ENCODE data around the gene DNAJB13. TPM values are rescaled to one million over a fixed set of nuclear protein-coding genes. Genes with fewer than 3 reads are reported as not detected.

Gene DNAJB13
- total RNA-seq, 4 donors from 2014 or later, result not detected

- Histone ChIP-seq H3K36me3 (peaks cover 8% of the 10 kb centered on the region), H3K4me1 (peaks cover 34% of the 10 kb centered on the region), H3K27ac (no peak overlapping the region), H3K9me3 (no peaks in the 10 kb centered on the region), H3K4me3 (no peak overlapping the region), H3K27me3 (no peaks in the 10 kb centered on the region)
- WGBS, result 76% methylated on average over 4 of the region's 4 CpGs
- no peak for DNase-seq (ENCODE audit: low spot score in 2 of 2)
- TF ChIP-seq POLR2A (IDR thresholded peaks at IDR 0.05) (no peak), POLR2AphosphoS5 (IDR thresholded peaks at IDR 0.05) (no peak), CTCF (IDR thresholded peaks at IDR 0.05) (no peak), EP300 (IDR thresholded peaks at IDR 0.05) (no peak)
Observed at GRCh38 chr11:74019860-74020259, 69.0 kb downstream of the DNAJB13 start.

Other genes starting within 250 kb of the DNAJB13 start
- gene RAB6A, start 190.0 kb upstream of the DNAJB13 start, total RNA-seq, result 100 to 1,000 TPM in 3 of 4 donors, 10 to 100 TPM in 1; 89.7 to 182 (median 113) TPM
- gene MRPL48, start 163.2 kb upstream of the DNAJB13 start, total RNA-seq, result 10 to 100 TPM; 10.5 to 24.4 (median 15.4) TPM
- gene COA4, start 74.2 kb upstream of the DNAJB13 start, total RNA-seq, result 10 to 100 TPM; 49.4 to 63.9 (median 57.2) TPM
- gene PAAF1, start 74.0 kb upstream of the DNAJB13 start, total RNA-seq, result 10 to 100 TPM; 10.7 to 15.4 (median 13.7) TPM
- gene UCP2, start 31.8 kb downstream of the DNAJB13 start, total RNA-seq, result 10 to 100 TPM in 2 of 4 donors, 1 to 10 TPM in 2; 9.8 to 27.3 (median 12.9) TPM
- 1 to 10 TPM; 2.3 to 6.6 (median 3.9) TPM for gene UCP3, start 58.1 kb downstream of the DNAJB13 start, total RNA-seq
- gene C2CD3, start 220.0 kb downstream of the DNAJB13 start, total RNA-seq, result 10 to 100 TPM; 16.9 to 41.3 (median 29.2) TPM
- gene PPME1, start 220.3 kb downstream of the DNAJB13 start, total RNA-seq, result 10 to 100 TPM; 31.3 to 47.1 (median 40.6) TPM